Esophagus muscularis mucosa (tissue), 4 donors: ENCODE measurements around the gene XYLT1. TPM values are rescaled to one million over a fixed set of nuclear protein-coding genes. Genes with fewer than 3 reads are reported as not detected.
"Not testable (repeated sequence)": the region's sequence is repeated elsewhere in the genome, so short reads cannot be mapped to it uniquely, and the experiment has no call there.

Experiments used
- DNase-seq: peaks from one replicate; pipeline ENCODE4 v3.0.0-alpha.2; 2017; ENCODE audit errors: extremely low spot score
- H3K27ac ChIP-seq, 4 donors: fragments of 200-600 bp; sonication (generic); replicated peaks in 1 of 4; 1 replicate in 3 of 4; 2 replicates in 1 of 4; pipeline ENCODE4 v1.5.1; 2016 to 2019; ENCODE audit warnings: mild to moderate bottlenecking in 1 of 4
- H3K27me3 ChIP-seq, 4 donors: fragments of 200-600 bp; sonication (generic); one replicate each; pipeline versions ENCODE4 v1.5.1 to v1.6.0; 2016 to 2019
- H3K36me3 ChIP-seq, 4 donors: fragments of 200-600 bp; sonication (generic); one replicate each; pipeline ENCODE4 v1.5.1; 2016 to 2019
- H3K4me1 ChIP-seq, 4 donors: fragments of 200-600 bp; sonication (generic); one replicate each; pipeline ENCODE4 v1.5.1; 2016 to 2019
- H3K4me3 ChIP-seq, 4 donors: fragments of 200-600 bp; sonication (generic); 1 replicate in 2 of 4; 2 replicates in 2 of 4; pipeline ENCODE4 v1.5.1; 2016 to 2019; ENCODE audit warnings: mild to moderate bottlenecking in 4 of 4, moderate library complexity in 1 of 4
- H3K9me3 ChIP-seq, 4 donors: fragments of 200-600 bp; sonication (generic); 1 replicate in 3 of 4; 2 replicates in 1 of 4; pipeline ENCODE4 v1.5.1; 2016 to 2019
- CTCF ChIP-seq, 3 experiments: fragments of 200-600 bp in 2 of 3; fragments of 450-650 bp in 1 of 3; sonication (generic) in 2 of 3; IDR thresholded peaks; one replicate each; pipeline ENCODE4 v1.5.1; 2017 to 2019; ENCODE audit warnings: antibody characterized with exemption in 3 of 3, mild to moderate bottlenecking in 2 of 3, moderate library complexity in 1 of 3
- EP300 ChIP-seq: sonication (generic); formaldehyde crosslinking; IDR thresholded peaks from one replicate; pipeline ENCODE4 v1.6.1; 2017; ENCODE audit warnings: antibody characterized with exemption
- POLR2A ChIP-seq: fragments of 450-650 bp; IDR thresholded peaks from one replicate; pipeline ENCODE4 v1.6.1; 2017; ENCODE audit warnings: antibody characterized with exemption, moderate library complexity, mild to moderate bottlenecking, low read depth
- POLR2AphosphoS5 ChIP-seq, 2 donors: sonication (generic); formaldehyde crosslinking; IDR thresholded peaks; one replicate each; pipeline ENCODE4 v1.6.1; 2017; ENCODE audit warnings: antibody characterized with exemption in 2 of 2
- WGBS: methylation state at CpG from one replicate; pipeline ENCODE4 v1.1.5; 2018; 5-methylcytosine and 5-hydroxymethylcytosine counted together
- intact Hi-C: fragments of 100-400 bp; cut with DNase I; formaldehyde crosslinking; loops from one replicate; pipeline ENCODE4 v1.15.1; 2023
- total RNA-seq, 4 donors: library from RNA; depleted of rRNA; stranded (reverse); fragments of >200 nt; gene quantifications; one replicate each; pipeline versions ENCODE4 v1.1.0 to v1.2.1, GENCODE V29; 2016

XYLT1 gene
- total RNA-seq, 4 donors from 2014 or later = 25.2 to 57.1 (median 33.5) TPM

GRCh38 chr16:17336530-17336900, 134.2 kb downstream of the XYLT1 start:
- Histone ChIP-seq H3K27me3 (no peaks in the 10 kb centered on the region), H3K36me3 (no peaks in the 10 kb centered on the region), H3K27ac (peak overlapping the region; percentile 70 to 93 (median 91)), H3K4me3 (no peak overlapping the region), H3K4me1 (peaks cover 0 to 68% (median 62%) of the 10 kb centered on the region in 4 donors), H3K9me3 (no peaks in the 10 kb centered on the region)
- no peak for DNase-seq
- TF ChIP-seq POLR2AphosphoS5 (IDR thresholded peaks at IDR 0.05) = no peak
- no peak for TF ChIP-seq EP300
- no peak for TF ChIP-seq POLR2A
- TF ChIP-seq CTCF (IDR thresholded peaks at IDR 0.05) = no peak
- 100% methylated on average over 2 of the region's 8 CpGs for WGBS
- intact Hi-C loops = no loop called here

GRCh38 chr16:17335826-17336529, 134.8 kb downstream of the XYLT1 start:
- DNase-seq = no peak
- intact Hi-C loops = no loop called here
- WGBS = 57% methylated on average over 11 of the region's 11 CpGs

GRCh38 chr16:17335406-17335805, 135.4 kb downstream of the XYLT1 start:
- H3K9me3 ChIP-seq, H3K27me3 ChIP-seq, DNase-seq, intact Hi-C loops, H3K4me3 ChIP-seq, H3K36me3 ChIP-seq: not testable (repeated sequence)
- Histone ChIP-seq H3K4me1 (peaks cover 0 to 57% (median 52%) of the 10 kb centered on the region in 4 donors), H3K27ac (peak overlapping the region; percentile 70 to 93 (median 91))
- WGBS = 76% methylated on average over 10 of the region's 10 CpGs

More at GRCh38 chr16:17335826-17336529, 134.8 kb downstream of the XYLT1 start:
- peak in 1 of 2 donors; percentile 4 for TF ChIP-seq POLR2AphosphoS5 (IDR thresholded peaks at IDR 0.05)
- no peak for TF ChIP-seq EP300
- no peaks in the 10 kb centered on the region for H3K27me3 ChIP-seq
- no peaks in the 10 kb centered on the region for H3K9me3 ChIP-seq
- no peak overlapping the region for H3K4me3 ChIP-seq
- peak overlapping the region; percentile 70 to 93 (median 91) for H3K27ac ChIP-seq
- H3K4me1 ChIP-seq = peaks cover 0 to 63% (median 58%) of the 10 kb centered on the region in 4 donors
- no peaks in the 10 kb centered on the region for H3K36me3 ChIP-seq

- Histone ChIP-seq H3K36me3 (no peaks in the 10 kb centered on the region), H3K9me3 (no peaks in the 10 kb centered on the region), H3K4me1 (peaks cover 5 to 59% (median 53%) of the 10 kb centered on the region in 4 donors), H3K27ac (peak overlapping the region; percentile 70 to 93 (median 91)), H3K4me3 (no peak overlapping the region), H3K27me3 (no peaks in the 10 kb centered on the region)
- intact Hi-C loops = no loop called here
- WGBS = 42% methylated on average over 5 of the region's 5 CpGs
- TF ChIP-seq POLR2AphosphoS5 (IDR thresholded peaks at IDR 0.05) = peak; percentile 50 to 59
- no peak for TF ChIP-seq POLR2A
- peak; percentile 49 for TF ChIP-seq EP300
- no peak for DNase-seq
These were observed 136.7 kb downstream of the XYLT1 start for GRCh38 chr16:17334096-17334495.

GRCh38 chr16:17333229-17333628, 137.5 kb downstream of the XYLT1 start:
- H3K27me3 ChIP-seq = no peaks in the 10 kb centered on the region
- no peaks in the 10 kb centered on the region for H3K9me3 ChIP-seq
- intact Hi-C loops = no loop called here
- H3K27ac ChIP-seq = peak overlapping the region; percentile 70 to 93 (median 91)
- no peak for DNase-seq
- TF ChIP-seq POLR2A = no peak
- no peak for TF ChIP-seq CTCF (IDR thresholded peaks at IDR 0.05)
- TF ChIP-seq EP300 = no peak
- no peak for TF ChIP-seq POLR2AphosphoS5 (IDR thresholded peaks at IDR 0.05)
- no peaks in the 10 kb centered on the region for H3K36me3 ChIP-seq
- H3K4me3 ChIP-seq = no peak overlapping the region
- H3K4me1 ChIP-seq = peaks cover 9 to 67% (median 62%) of the 10 kb centered on the region in 4 donors
- WGBS = 58% methylated on average over 2 of the region's 2 CpGs

- peak overlapping the region; percentile 57 to 93 (median 91) for H3K27ac ChIP-seq
These were observed 138.8 kb downstream of the XYLT1 start for GRCh38 chr16:17331991-17332390.

More at GRCh38 chr16:17331991-17332390, 138.8 kb downstream of the XYLT1 start:
- H3K9me3 ChIP-seq = no peaks in the 10 kb centered on the region
- no peaks in the 10 kb centered on the region for H3K36me3 ChIP-seq
- no peaks in the 10 kb centered on the region for H3K27me3 ChIP-seq
- TF ChIP-seq EP300 (no peak), CTCF (IDR thresholded peaks at IDR 0.05) (no peak), POLR2AphosphoS5 (IDR thresholded peaks at IDR 0.05) (no peak), POLR2A (no peak)
- H3K4me3 ChIP-seq = no peak overlapping the region
- DNase-seq = no peak
- peaks cover 9 to 75% (median 68%) of the 10 kb centered on the region in 4 donors for H3K4me1 ChIP-seq
- intact Hi-C loops = no loop called here
- 100% methylated on average over 4 of the region's 4 CpGs for WGBS
